K562 (cell line): ENCODE data around the gene GHDC. TPM values are rescaled to one million over a fixed set of nuclear protein-coding genes. Genes with fewer than 3 reads are reported as not detected.

Experiments
- ETV1 ChIP-seq: fragments of 450-650 bp; conservative IDR thresholded peaks from 2 replicates; pipeline ENCODE4 v1.6.1; 2016; ENCODE audit warnings: missing genetic modification characterization, control low read depth, low read depth, missing compliant biosample characterization
- FOXP1 ChIP-seq: sonication (generic); formaldehyde crosslinking; IDR thresholded peaks from 2 replicates; pipeline ENCODE4 v1.8.0; 2022; ENCODE audit warnings: mild to moderate bottlenecking, missing genetic modification reagents
- MAZ ChIP-seq, 2 experiments: fragments of 450-650 bp in 1 of 2; sonication (generic) in 1 of 2; formaldehyde crosslinking; IDR thresholded peaks in 1 of 2; conservative IDR thresholded peaks in 1 of 2; 2 replicates each; pipeline versions ENCODE4 v1.4.0 to v1.5.0; 2020; ENCODE audit warnings: mild to moderate bottlenecking in 1 of 2, missing genetic modification reagents in 1 of 2
- NCOA2 ChIP-seq, 2 experiments: fragments of 450-650 bp; IDR thresholded peaks; 2 replicates each; pipeline ENCODE4 v1.6.1; 2018; ENCODE audit warnings: mild to moderate bottlenecking in 2 of 2, moderate library complexity in 1 of 2; ENCODE audit not compliant: partially characterized antibody in 2 of 2
- NFRKB ChIP-seq: fragments of 450-650 bp; IDR thresholded peaks from 2 replicates; pipeline ENCODE4 v1.6.1; 2016; ENCODE audit warnings: low read depth
- POLR2AphosphoS5 ChIP-seq: IDR thresholded peaks from 2 replicates; pipeline ENCODE4 v1.6.1; 2011; ENCODE audit warnings: mild to moderate bottlenecking, low read depth, low read length, moderate library complexity; ENCODE audit not compliant: control insufficient read depth, insufficient read depth
- POLR2G ChIP-seq: fragments of 200-400 bp; formaldehyde crosslinking; IDR thresholded peaks from 2 replicates; pipeline ENCODE4 v1.6.1; 2017; ENCODE audit warnings: low read depth, mild to moderate bottlenecking, antibody characterized with exemption, low read length, moderate library complexity
- SIN3A ChIP-seq, 2 experiments: fragments of 150-350 bp in 1 of 2; IDR thresholded peaks; 2 replicates each; pipeline ENCODE4 v1.6.1; 2011 to 2016; ENCODE audit warnings: borderline replicate concordance in 2 of 2, low read depth in 2 of 2, low read length in 2 of 2, mild to moderate bottlenecking in 2 of 2, moderate library complexity in 2 of 2; ENCODE audit not compliant: control insufficient read depth in 1 of 2
- WHSC1 ChIP-seq: IDR thresholded peaks from one replicate; pipeline ENCODE4 v1.6.1; 2012; ENCODE audit warnings: low read length, control low read depth, inconsistent platforms
- YBX1 ChIP-seq: fragments of 450-650 bp; IDR thresholded peaks from 2 replicates; pipeline ENCODE4 v1.7.1; 2016; ENCODE audit warnings: mild to moderate bottlenecking
- ZNF766 ChIP-seq: fragments of 200-800 bp; sonication (Bioruptor generic); conservative IDR thresholded peaks from 2 replicates; pipeline ENCODE4 v1.6.1; 2016; ENCODE audit warnings: missing genetic modification characterization, missing compliant biosample characterization
- ZNF778 ChIP-seq: fragments of 450-650 bp; formaldehyde crosslinking; IDR thresholded peaks from 2 replicates; pipeline ENCODE4 v1.4.0; 2020; ENCODE audit warnings: mild to moderate bottlenecking, moderate library complexity
- polyA plus RNA-seq, 8 experiments: library from polyadenylated mRNA; depleted of rRNA in 4 of 8; stranded (reverse) in 5 of 8; unstranded in 3 of 8; fragments of >200 nt; fragmentation: Nextera tagmentation in 2 of 8; fragmentation: Illumina TruSeq in 1 of 8; extraction: Ambion mirVana in 2 of 8; extraction: Trizol in 1 of 8; gene quantifications; 2 replicates each; pipeline versions ENCODE4 v1.2.1 to v1.2.3, GENCODE V29; 2011 to 2014; ENCODE audit warnings: inconsistent platforms in 1 of 8, missing spikeins in 1 of 8
- total RNA-seq, 7 experiments: library from RNA; depleted of rRNA in 6 of 7; stranded (reverse); fragments of >200 nt in 6 of 7; fragmentation: Illumina TruSeq in 2 of 7; extraction: Trizol in 2 of 7; gene quantifications; 2 replicates each; pipeline versions ENCODE4 v1.2.1 to v1.2.3, GENCODE V29; 2011 to 2021; ENCODE audit warnings: low replicate concordance in 1 of 7
- TF ChIP-seq, protein P1 (sequence below): fragments of 250-450 bp; sonication (Bioruptor Pico); IDR thresholded peaks from 2 replicates; pipeline ENCODE4 v1.8.0; 2022; ENCODE audit warnings: inconsistent platforms
- TF ChIP-seq, protein P2 (sequence below), 2 experiments: fragments of 250-450 bp in 1 of 2; fragments of 450-650 bp in 1 of 2; sonication (Bioruptor Pico) in 1 of 2; IDR thresholded peaks; 2 replicates each; pipeline versions ENCODE4 v1.6.1 to v1.8.0; 2016 to 2021; ENCODE audit warnings: mild to moderate bottlenecking in 2 of 2, moderate library complexity in 2 of 2, missing compliant biosample characterization in 1 of 2, missing genetic modification characterization in 1 of 2
- TF ChIP-seq, protein P3 (sequence below): sonication (generic); formaldehyde crosslinking; IDR thresholded peaks from 2 replicates; pipeline ENCODE4 v1.8.1; 2023; ENCODE audit warnings: mild to moderate bottlenecking, missing genetic modification reagents
- TF ChIP-seq, protein P4 (sequence below), 3 experiments: fragments of 200-800 bp in 1 of 3; fragments of 250-450 bp in 1 of 3; fragments of 450-650 bp in 1 of 3; sonication (Bioruptor Pico) in 1 of 3; sonication (Bioruptor generic) in 1 of 3; formaldehyde crosslinking in 1 of 3; IDR thresholded peaks; 2 replicates each; pipeline versions ENCODE4 v1.6.1 to v1.8.0; 2016 to 2022; ENCODE audit warnings: mild to moderate bottlenecking in 2 of 3, missing genetic modification characterization in 2 of 3, missing compliant biosample characterization in 1 of 3, moderate library complexity in 1 of 3

Gene GHDC
- total and polyA plus RNA-seq, 9 of the 15 experiments (the other 6 are each of a cell fraction or from before 2014, with no cell fraction given), result 0.65 to 23.2 (median 11.2) TPM

DNA sequence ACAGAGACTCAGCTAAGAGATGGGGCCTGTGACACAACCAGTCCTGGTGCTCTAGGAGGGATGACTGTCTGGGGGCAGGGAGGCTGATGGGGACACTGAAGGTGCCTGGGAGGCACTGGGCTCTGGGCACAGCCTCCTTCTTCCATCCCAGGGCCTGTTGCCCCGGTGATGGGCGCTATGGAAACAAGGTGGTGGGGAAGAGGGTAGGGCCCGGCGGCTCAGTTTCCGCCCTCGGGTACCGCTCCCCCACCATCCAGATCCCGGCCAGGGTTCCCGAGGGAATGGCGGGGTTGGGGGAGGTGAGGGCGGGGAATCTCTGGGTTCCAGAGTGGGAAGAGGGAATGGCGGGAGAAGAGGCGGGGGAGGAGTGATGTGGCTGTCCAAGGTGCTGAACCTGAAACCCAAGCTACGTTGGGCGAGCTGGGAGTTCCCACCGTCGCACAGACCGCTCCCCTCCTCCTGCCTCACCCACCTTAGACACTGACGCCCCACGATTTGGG is 14.3 kb downstream of the GHDC start (continued):
- TF ChIP-seq, protein P1, sequence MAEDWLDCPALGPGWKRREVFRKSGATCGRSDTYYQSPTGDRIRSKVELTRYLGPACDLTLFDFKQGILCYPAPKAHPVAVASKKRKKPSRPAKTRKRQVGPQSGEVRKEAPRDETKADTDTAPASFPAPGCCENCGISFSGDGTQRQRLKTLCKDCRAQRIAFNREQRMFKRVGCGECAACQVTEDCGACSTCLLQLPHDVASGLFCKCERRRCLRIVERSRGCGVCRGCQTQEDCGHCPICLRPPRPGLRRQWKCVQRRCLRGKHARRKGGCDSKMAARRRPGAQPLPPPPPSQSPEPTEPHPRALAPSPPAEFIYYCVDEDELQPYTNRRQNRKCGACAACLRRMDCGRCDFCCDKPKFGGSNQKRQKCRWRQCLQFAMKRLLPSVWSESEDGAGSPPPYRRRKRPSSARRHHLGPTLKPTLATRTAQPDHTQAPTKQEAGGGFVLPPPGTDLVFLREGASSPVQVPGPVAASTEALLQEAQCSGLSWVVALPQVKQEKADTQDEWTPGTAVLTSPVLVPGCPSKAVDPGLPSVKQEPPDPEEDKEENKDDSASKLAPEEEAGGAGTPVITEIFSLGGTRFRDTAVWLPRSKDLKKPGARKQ (CRISPR knock-in tag), result no peak
- TF ChIP-seq POLR2AphosphoS5 (no peak), WHSC1 (no peak), YBX1 (no peak), ZNF778 (no peak), MAZ (CRISPR knock-in tag; conservative IDR thresholded peaks at IDR 0.05 in 1 of 2, IDR thresholded peaks at IDR 0.05 in 1 of 2) (peak in 1 of 2 experiments; percentile 86; a peak in 2 of 4 replicates), POLR2G (no peak), NFRKB (no peak), FOXP1 (peak; percentile 51; the same call in 1 of the 2 replicates), ZNF766 (CRISPR knock-in tag) (peak; percentile 60), SIN3A (IDR thresholded peaks at IDR 0.05; ENCODE audit: borderline replicate concordance in 2 of 2, control insufficient read depth in 1 of 2, low read depth in 2 of 2, low read length in 2 of 2) (peak; percentile 69 to 88; a peak in 3 of 4 replicates), ETV1 (tag) (no peak), NCOA2 (IDR thresholded peaks at IDR 0.05; ENCODE audit: partially characterized antibody in 2 of 2) (no peak)
- TF ChIP-seq, protein P2, sequence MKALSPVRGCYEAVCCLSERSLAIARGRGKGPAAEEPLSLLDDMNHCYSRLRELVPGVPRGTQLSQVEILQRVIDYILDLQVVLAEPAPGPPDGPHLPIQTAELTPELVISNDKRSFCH (CRISPR knock-in tag; IDR thresholded peaks at IDR 0.05), result no peak
- TF ChIP-seq, protein P2 (tag; IDR thresholded peaks at IDR 0.05), result no peak
- TF ChIP-seq, protein P3, sequence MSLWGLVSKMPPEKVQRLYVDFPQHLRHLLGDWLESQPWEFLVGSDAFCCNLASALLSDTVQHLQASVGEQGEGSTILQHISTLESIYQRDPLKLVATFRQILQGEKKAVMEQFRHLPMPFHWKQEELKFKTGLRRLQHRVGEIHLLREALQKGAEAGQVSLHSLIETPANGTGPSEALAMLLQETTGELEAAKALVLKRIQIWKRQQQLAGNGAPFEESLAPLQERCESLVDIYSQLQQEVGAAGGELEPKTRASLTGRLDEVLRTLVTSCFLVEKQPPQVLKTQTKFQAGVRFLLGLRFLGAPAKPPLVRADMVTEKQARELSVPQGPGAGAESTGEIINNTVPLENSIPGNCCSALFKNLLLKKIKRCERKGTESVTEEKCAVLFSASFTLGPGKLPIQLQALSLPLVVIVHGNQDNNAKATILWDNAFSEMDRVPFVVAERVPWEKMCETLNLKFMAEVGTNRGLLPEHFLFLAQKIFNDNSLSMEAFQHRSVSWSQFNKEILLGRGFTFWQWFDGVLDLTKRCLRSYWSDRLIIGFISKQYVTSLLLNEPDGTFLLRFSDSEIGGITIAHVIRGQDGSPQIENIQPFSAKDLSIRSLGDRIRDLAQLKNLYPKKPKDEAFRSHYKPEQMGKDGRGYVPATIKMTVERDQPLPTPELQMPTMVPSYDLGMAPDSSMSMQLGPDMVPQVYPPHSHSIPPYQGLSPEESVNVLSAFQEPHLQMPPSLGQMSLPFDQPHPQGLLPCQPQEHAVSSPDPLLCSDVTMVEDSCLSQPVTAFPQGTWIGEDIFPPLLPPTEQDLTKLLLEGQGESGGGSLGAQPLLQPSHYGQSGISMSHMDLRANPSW (CRISPR knock-in tag), result no peak
- TF ChIP-seq, protein P4, sequence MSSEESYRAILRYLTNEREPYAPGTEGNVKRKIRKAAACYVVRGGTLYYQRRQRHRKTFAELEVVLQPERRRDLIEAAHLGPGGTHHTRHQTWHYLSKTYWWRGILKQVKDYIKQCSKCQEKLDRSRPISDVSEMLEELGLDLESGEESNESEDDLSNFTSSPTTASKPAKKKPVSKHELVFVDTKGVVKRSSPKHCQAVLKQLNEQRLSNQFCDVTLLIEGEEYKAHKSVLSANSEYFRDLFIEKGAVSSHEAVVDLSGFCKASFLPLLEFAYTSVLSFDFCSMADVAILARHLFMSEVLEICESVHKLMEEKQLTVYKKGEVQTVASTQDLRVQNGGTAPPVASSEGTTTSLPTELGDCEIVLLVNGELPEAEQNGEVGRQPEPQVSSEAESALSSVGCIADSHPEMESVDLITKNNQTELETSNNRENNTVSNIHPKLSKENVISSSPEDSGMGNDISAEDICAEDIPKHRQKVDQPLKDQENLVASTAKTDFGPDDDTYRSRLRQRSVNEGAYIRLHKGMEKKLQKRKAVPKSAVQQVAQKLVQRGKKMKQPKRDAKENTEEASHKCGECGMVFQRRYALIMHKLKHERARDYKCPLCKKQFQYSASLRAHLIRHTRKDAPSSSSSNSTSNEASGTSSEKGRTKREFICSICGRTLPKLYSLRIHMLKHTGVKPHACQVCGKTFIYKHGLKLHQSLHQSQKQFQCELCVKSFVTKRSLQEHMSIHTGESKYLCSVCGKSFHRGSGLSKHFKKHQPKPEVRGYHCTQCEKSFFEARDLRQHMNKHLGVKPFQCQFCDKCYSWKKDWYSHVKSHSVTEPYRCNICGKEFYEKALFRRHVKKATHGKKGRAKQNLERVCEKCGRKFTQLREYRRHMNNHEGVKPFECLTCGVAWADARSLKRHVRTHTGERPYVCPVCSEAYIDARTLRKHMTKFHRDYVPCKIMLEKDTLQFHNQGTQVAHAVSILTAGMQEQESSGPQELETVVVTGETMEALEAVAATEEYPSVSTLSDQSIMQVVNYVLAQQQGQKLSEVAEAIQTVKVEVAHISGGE (CRISPR knock-in tag; IDR thresholded peaks at IDR 0.05), result no peak
